DND-41 (cell line): Measurements from ENCODE around the gene UNC79.

Source experiments
- CTCF ChIP-seq: IDR thresholded peaks from 2 replicates; pipeline ENCODE4 v1.5.1; 2012; ENCODE audit warnings: borderline replicate concordance, low read length, moderate library complexity, mild to moderate bottlenecking; ENCODE audit not compliant: poor library complexity, severe bottlenecking; ENCODE audit errors: extremely low read depth
- EZH2 ChIP-seq: IDR thresholded peaks from 3 replicates; pipeline ENCODE4 v1.6.1; 2012; ENCODE audit warnings: borderline replicate concordance, low read depth, mild to moderate bottlenecking, moderate library complexity, low read length, inconsistent platforms; ENCODE audit not compliant: severe bottlenecking

- TF ChIP-seq CTCF (no peak), EZH2 (no peak)
These were observed 283.1 kb downstream of the UNC79 start for GRCh38 chr14:93713726-93714405.
